Mucosa of descending colon (tissue), 3 donors: ENCODE measurements around the gene SDK2. TPM values are rescaled to one million over a fixed set of nuclear protein-coding genes. Genes with fewer than 3 reads are reported as not detected.

Experiments used
- ATAC-seq: fragments of 200-7000 bp; cut with Tn5 transposase; one replicate; pipeline ENCODE4 v1.9.1; 2020; ENCODE audit warnings: mild to moderate bottlenecking, moderate library complexity
- DNase-seq, 3 donors: peaks; one replicate each; pipeline ENCODE4 v3.0.0-alpha.2; 2020
- H3K36me3 ChIP-seq: fragments of 200-600 bp; one replicate; pipeline ENCODE4 v1.8.0; 2021; ENCODE audit warnings: low read depth, mild to moderate bottlenecking
- H3K4me1 ChIP-seq: fragments of 200-600 bp; one replicate; pipeline ENCODE4 v1.8.0; 2021; ENCODE audit warnings: low read depth, mild to moderate bottlenecking
- H3K4me3 ChIP-seq: fragments of 200-600 bp; one replicate; pipeline ENCODE4 v1.8.0; 2021; ENCODE audit warnings: mild to moderate bottlenecking
- H3K9me3 ChIP-seq: fragments of 200-600 bp; one replicate; pipeline ENCODE4 v1.8.0; 2021; ENCODE audit warnings: mild to moderate bottlenecking
- intact Hi-C, 2 donors: fragments of 100-400 bp; cut with DNase I in 1 of 2; cut with micrococcal nuclease in 1 of 2; formaldehyde crosslinking; loops; one replicate each; pipeline versions ENCODE4 v1.11.0 to v1.11.1; 2022; cut with DNase I, micrococcal nuclease
- total RNA-seq, 3 donors: library from RNA; stranded (reverse); fragmentation: NEBNext Ultra II Directional in 2 of 3; extraction: Animal tissue kit (Norgen Biotek cat#: 25700) in 2 of 3; gene quantifications; one replicate each; pipeline versions ENCODE4 v1.2.1 to v1.2.4, GENCODE V29; 2021 to 2023
- TF ChIP-seq, protein P1 (sequence below): fragments of 200-600 bp; IDR thresholded peaks from one replicate; pipeline ENCODE4 v1.8.0; 2022; ENCODE audit warnings: antibody characterized with exemption, mild to moderate bottlenecking
- donor health status: DM: no; HTN: no; CAD: no; lungs with moderate emphysema.
- donor health status: DM: no; HTN: no; CAD: no.
- donor health status: DM: no; HTN: yes; CAD: no.

The SDK2 gene
- total RNA-seq, 3 donors from 2014 or later = 1.2 to 1.6 (median 1.3) TPM

DNA sequence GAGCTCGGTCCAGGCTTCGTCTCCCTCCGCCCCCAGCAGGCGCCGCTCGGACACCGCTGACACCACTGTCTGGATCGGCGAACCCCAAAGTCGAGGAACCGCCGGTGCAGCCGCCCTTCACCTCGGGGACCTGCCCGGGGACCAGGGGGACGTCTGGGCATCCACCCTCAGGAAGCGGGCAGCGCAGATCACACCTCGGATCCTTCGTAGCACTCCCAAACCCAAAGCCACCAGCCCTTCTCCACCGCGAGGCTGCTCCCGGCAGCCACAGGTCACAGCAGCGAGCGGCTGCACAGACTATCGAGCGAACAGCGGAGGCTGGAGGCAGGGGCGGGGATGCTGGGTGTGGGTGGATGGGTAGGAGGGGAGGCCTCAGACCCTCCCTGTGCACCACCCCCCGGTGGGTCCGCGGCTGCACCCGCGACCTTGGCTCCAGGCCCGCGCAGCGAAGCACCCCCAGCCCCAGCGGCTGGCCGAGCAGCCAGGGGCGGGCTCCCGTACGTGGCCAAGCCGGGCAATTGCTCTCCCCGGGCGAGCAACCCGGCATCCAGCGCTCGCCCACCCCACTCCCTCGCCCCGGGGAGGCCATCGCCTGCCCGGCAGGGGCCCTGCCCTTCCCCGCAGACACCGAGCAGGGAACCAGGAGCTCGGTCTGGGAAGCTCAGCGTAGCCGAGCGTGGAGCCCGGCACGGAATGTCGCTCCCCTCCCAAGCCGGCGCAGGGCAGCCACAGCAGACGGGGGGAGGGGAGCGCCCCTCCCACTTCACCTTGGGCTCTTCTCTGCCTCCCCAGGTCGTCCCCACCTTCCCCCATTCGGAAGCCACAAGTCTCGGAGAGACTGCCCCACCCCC, 1.0 kb downstream of the SDK2 start:
- Histone ChIP-seq H3K4me3 (no peak overlapping the region), H3K9me3 (no peaks in the 10 kb centered on the region), H3K36me3 (no peaks in the 10 kb centered on the region), H3K4me1 (peaks cover 16% of the 10 kb centered on the region)
- TF ChIP-seq, protein P1, sequence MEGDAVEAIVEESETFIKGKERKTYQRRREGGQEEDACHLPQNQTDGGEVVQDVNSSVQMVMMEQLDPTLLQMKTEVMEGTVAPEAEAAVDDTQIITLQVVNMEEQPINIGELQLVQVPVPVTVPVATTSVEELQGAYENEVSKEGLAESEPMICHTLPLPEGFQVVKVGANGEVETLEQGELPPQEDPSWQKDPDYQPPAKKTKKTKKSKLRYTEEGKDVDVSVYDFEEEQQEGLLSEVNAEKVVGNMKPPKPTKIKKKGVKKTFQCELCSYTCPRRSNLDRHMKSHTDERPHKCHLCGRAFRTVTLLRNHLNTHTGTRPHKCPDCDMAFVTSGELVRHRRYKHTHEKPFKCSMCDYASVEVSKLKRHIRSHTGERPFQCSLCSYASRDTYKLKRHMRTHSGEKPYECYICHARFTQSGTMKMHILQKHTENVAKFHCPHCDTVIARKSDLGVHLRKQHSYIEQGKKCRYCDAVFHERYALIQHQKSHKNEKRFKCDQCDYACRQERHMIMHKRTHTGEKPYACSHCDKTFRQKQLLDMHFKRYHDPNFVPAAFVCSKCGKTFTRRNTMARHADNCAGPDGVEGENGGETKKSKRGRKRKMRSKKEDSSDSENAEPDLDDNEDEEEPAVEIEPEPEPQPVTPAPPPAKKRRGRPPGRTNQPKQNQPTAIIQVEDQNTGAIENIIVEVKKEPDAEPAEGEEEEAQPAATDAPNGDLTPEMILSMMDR = no peak
- intact Hi-C loops = no loop called here
- DNase-seq (peak in 2 of 3 donors; percentile 41 to 69), ATAC-seq (peak; percentile 54)

GRCh38 chr17:73642659-73643000, 1.6 kb downstream of the SDK2 start:
- Histone ChIP-seq H3K4me1 (peaks cover 16% of the 10 kb centered on the region), H3K36me3 (no peaks in the 10 kb centered on the region), H3K9me3 (no peaks in the 10 kb centered on the region), H3K4me3 (no peak overlapping the region)
- no peak for ATAC-seq
- intact Hi-C loops = no loop called here
- TF ChIP-seq, protein P1 = no peak
- DNase-seq = no peak

GRCh38 chr17:73641826-73642600, 2.2 kb downstream of the SDK2 start:
- no peak for DNase-seq
- Histone ChIP-seq H3K4me3 (no peak overlapping the region), H3K9me3 (no peaks in the 10 kb centered on the region), H3K4me1 (peaks cover 16% of the 10 kb centered on the region), H3K36me3 (no peaks in the 10 kb centered on the region)
- no peak for ATAC-seq
- intact Hi-C loops = no loop called here
- TF ChIP-seq, protein P1 = no peak

DNA sequence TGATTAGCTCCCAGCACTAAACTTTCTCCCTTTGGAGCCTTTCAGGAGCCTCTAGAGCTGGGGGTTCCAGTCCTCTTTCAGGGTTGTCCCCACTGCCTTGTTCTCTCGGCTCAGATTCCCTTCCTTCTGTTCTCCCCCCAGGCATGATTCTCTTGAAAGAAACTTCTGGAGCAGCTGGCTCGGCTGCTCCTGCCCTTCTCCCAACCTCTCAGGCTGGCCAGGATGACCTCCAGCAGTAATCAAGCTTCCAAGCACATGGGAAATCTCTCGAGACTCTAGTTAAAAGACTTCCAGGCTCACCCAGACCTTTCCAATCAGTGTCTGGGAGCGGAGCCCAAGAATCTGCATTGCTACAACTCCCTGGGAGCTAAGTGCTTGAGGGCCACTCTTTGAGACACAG, 3.6 kb downstream of the SDK2 start:
- intact Hi-C loops = no loop called here
- ATAC-seq = no peak
- Histone ChIP-seq H3K9me3 (no peaks in the 10 kb centered on the region), H3K4me1 (peaks cover 16% of the 10 kb centered on the region), H3K4me3 (no peak overlapping the region), H3K36me3 (no peaks in the 10 kb centered on the region)
- no peak for DNase-seq
- TF ChIP-seq, protein P1 = no peak

GRCh38 chr17:73639932-73640331, 4.3 kb downstream of the SDK2 start:
- TF ChIP-seq, protein P1 = no peak
- Histone ChIP-seq H3K4me1 (peaks cover 12% of the 10 kb centered on the region), H3K36me3 (no peaks in the 10 kb centered on the region), H3K9me3 (no peaks in the 10 kb centered on the region), H3K4me3 (no peak overlapping the region)
- intact Hi-C loops = no loop called here
- ATAC-seq (peak; percentile 41), DNase-seq (peak in 1 of 3 donors; percentile 69)
